Measurements from ENCODE around the gene ALDOC. TPM values are rescaled to one million over a fixed set of nuclear protein-coding genes. Genes with fewer than 3 reads are reported as not detected.

Gene ALDOC
- total RNA-seq: 2.7 and 3.2 TPM in 2 replicates
- long read RNA-seq, transcript ALDOC-201 (9 exons, 1,982 nt): major isoform, 14 of 14 reads
- long read RNA-seq, partial matches to known transcripts: 0 of 14 reads
- long read RNA-seq, other reads (novel, unspliced or antisense): 0 of 14 reads

- TF ChIP-seq CTCF (IDR thresholded peaks at IDR 0.05): no peak
- no peaks in the 10 kb centered on the region for H3K27me3 Mint-ChIP-seq (ENCODE audit: unreplicated experiment)
- peaks cover 6% of the 10 kb centered on the region for H3K36me3 Mint-ChIP-seq (ENCODE audit: unreplicated experiment)
- H3K9me3 Mint-ChIP-seq (ENCODE audit: unreplicated experiment): no peaks in the 10 kb centered on the region
- peaks cover 16% of the 10 kb centered on the region for H3K4me1 Mint-ChIP-seq (ENCODE audit: unreplicated experiment)
- no peak within 1 kb of the TSS for H3K27ac Mint-ChIP-seq (ENCODE audit: unreplicated experiment)
- peak within 1 kb of the TSS; percentile 57 for H3K4me3 Mint-ChIP-seq (ENCODE audit: unreplicated experiment)
- DNase-seq (ENCODE audit: extremely low spot score, unreplicated experiment): peak; percentile 90
Measured at GRCh38 chr17:28576758-28577465, at the start of gene ALDOC. Gene ALDOC, minus strand, starts transcription at chr17:28576895. Its CDS starts 1,363 bp downstream, at chr17:28575532.

GRCh38 chr17:28624148-28624547 lies 47.5 kb upstream of the ALDOC start:
- H3K4me1 Mint-ChIP-seq (ENCODE audit: unreplicated experiment): no peaks in the 10 kb centered on the region
- no peak for TF ChIP-seq CTCF (IDR thresholded peaks at IDR 0.05)
- H3K27me3 Mint-ChIP-seq (ENCODE audit: unreplicated experiment): no peaks in the 10 kb centered on the region
- H3K9me3 Mint-ChIP-seq (ENCODE audit: unreplicated experiment): no peaks in the 10 kb centered on the region
- H3K36me3 Mint-ChIP-seq (ENCODE audit: unreplicated experiment): peaks cover 51% of the 10 kb centered on the region
- H3K4me3 Mint-ChIP-seq (ENCODE audit: unreplicated experiment): no peak overlapping the region
- H3K27ac Mint-ChIP-seq (ENCODE audit: unreplicated experiment): no peak overlapping the region
- DNase-seq (ENCODE audit: extremely low spot score, unreplicated experiment): no peak

GRCh38 chr17:28623696-28624095 lies 47.0 kb upstream of the ALDOC start:
- H3K4me1 Mint-ChIP-seq (ENCODE audit: unreplicated experiment): no peaks in the 10 kb centered on the region
- TF ChIP-seq CTCF (IDR thresholded peaks at IDR 0.05): no peak
- H3K36me3 Mint-ChIP-seq (ENCODE audit: unreplicated experiment): peaks cover 54% of the 10 kb centered on the region
- H3K27ac Mint-ChIP-seq (ENCODE audit: unreplicated experiment): no peak overlapping the region
- DNase-seq (ENCODE audit: extremely low spot score, unreplicated experiment): no peak
- H3K27me3 Mint-ChIP-seq (ENCODE audit: unreplicated experiment): no peaks in the 10 kb centered on the region
- H3K4me3 Mint-ChIP-seq (ENCODE audit: unreplicated experiment): no peak overlapping the region
- H3K9me3 Mint-ChIP-seq (ENCODE audit: unreplicated experiment): no peaks in the 10 kb centered on the region

GRCh38 chr17:28622186-28622585 lies 45.5 kb upstream of the ALDOC start:
- no peak for TF ChIP-seq CTCF (IDR thresholded peaks at IDR 0.05)
- no peaks in the 10 kb centered on the region for H3K4me1 Mint-ChIP-seq (ENCODE audit: unreplicated experiment)
- no peak overlapping the region for H3K4me3 Mint-ChIP-seq (ENCODE audit: unreplicated experiment)
- H3K27ac Mint-ChIP-seq (ENCODE audit: unreplicated experiment): no peak overlapping the region
- no peaks in the 10 kb centered on the region for H3K9me3 Mint-ChIP-seq (ENCODE audit: unreplicated experiment)
- peaks cover 54% of the 10 kb centered on the region for H3K36me3 Mint-ChIP-seq (ENCODE audit: unreplicated experiment)
- DNase-seq (ENCODE audit: extremely low spot score, unreplicated experiment): no peak
- no peaks in the 10 kb centered on the region for H3K27me3 Mint-ChIP-seq (ENCODE audit: unreplicated experiment)

- no peak for DNase-seq (ENCODE audit: extremely low spot score, unreplicated experiment)
- peaks cover 56% of the 10 kb centered on the region for H3K36me3 Mint-ChIP-seq (ENCODE audit: unreplicated experiment)
Measured at GRCh38 chr17:28620010-28620409, 43.3 kb upstream of the ALDOC start.

More at GRCh38 chr17:28620010-28620409, 43.3 kb upstream of the ALDOC start:
- no peaks in the 10 kb centered on the region for H3K27me3 Mint-ChIP-seq (ENCODE audit: unreplicated experiment)
- H3K4me3 Mint-ChIP-seq (ENCODE audit: unreplicated experiment): no peak overlapping the region
- no peak for TF ChIP-seq CTCF (IDR thresholded peaks at IDR 0.05)
- no peaks in the 10 kb centered on the region for H3K4me1 Mint-ChIP-seq (ENCODE audit: unreplicated experiment)
- no peaks in the 10 kb centered on the region for H3K9me3 Mint-ChIP-seq (ENCODE audit: unreplicated experiment)
- no peak overlapping the region for H3K27ac Mint-ChIP-seq (ENCODE audit: unreplicated experiment)
